HEK293T (cell line): ENCODE data around the gene MCTS1.
"Not testable (repeated sequence)": the region's sequence is repeated elsewhere in the genome, so short reads cannot be mapped to it uniquely, and the experiment has no call there.

Experiments
- FOXA1 ChIP-seq: fragments of 450-650 bp; IDR thresholded peaks from 2 replicates; pipeline ENCODE4 v1.6.1; 2016; ENCODE audit warnings: mild to moderate bottlenecking
- FOXK2 ChIP-seq: fragments of 450-650 bp; IDR thresholded peaks from 2 replicates; pipeline ENCODE4 v1.6.1; 2016; ENCODE audit warnings: mild to moderate bottlenecking
- FOXM1 ChIP-seq: fragments of 450-650 bp; IDR thresholded peaks from 2 replicates; pipeline ENCODE4 v1.6.1; 2017; ENCODE audit warnings: mild to moderate bottlenecking, borderline replicate concordance
- HDGF ChIP-seq: fragments of 450-650 bp; IDR thresholded peaks from 2 replicates; pipeline ENCODE4 v1.6.1; 2017; ENCODE audit warnings: antibody characterized with exemption, borderline replicate concordance
- SP1 ChIP-seq: fragments of 450-650 bp; IDR thresholded peaks from 2 replicates; pipeline ENCODE4 v1.6.1; 2017
- ZNF384 ChIP-seq: fragments of 450-650 bp; IDR thresholded peaks from 2 replicates; pipeline ENCODE4 v1.6.1; 2016
- TF ChIP-seq, protein P1 (sequence below): fragments of 450-650 bp; IDR thresholded peaks from 2 replicates; pipeline ENCODE4 v1.6.1; 2016

DNA sequence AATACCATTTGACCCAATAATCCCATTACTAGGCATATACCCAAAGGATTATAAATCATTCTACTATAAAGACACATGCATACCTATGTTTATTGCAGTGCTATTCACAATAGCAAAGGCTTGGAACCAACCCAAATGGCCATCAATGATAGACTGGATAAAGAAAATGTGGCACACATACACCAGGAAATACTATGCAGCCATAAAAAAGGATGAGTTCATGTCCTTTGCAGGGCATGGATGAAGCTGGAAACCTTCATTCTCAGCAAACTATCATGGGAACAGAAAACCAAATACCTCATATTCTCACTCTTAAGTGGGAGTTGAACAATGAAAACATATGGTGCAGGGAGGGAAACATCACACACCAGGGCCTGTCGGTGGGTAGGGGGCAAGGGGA, 48.4 kb downstream of the MCTS1 start:
- TF ChIP-seq FOXM1, FOXK2, ZNF384, HDGF, FOXA1, SP1: not testable (repeated sequence)
- TF ChIP-seq, protein P1, sequence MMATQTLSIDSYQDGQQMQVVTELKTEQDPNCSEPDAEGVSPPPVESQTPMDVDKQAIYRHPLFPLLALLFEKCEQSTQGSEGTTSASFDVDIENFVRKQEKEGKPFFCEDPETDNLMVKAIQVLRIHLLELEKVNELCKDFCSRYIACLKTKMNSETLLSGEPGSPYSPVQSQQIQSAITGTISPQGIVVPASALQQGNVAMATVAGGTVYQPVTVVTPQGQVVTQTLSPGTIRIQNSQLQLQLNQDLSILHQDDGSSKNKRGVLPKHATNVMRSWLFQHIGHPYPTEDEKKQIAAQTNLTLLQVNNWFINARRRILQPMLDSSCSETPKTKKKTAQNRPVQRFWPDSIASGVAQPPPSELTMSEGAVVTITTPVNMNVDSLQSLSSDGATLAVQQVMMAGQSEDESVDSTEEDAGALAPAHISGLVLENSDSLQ, result not testable (repeated sequence)
